GM12874 (cell line): ENCODE measurements around the gene CMTM3.

ENCODE experiments used
- CTCF ChIP-seq: IDR thresholded peaks from 2 replicates; pipeline ENCODE4 v1.5.1; 2011; ENCODE audit warnings: low read depth, mild to moderate bottlenecking, control low read depth, low read length, moderate library complexity; ENCODE audit not compliant: insufficient read depth

The CMTM3 gene

GRCh38 chr16:66605979-66606751 is 1.7 kb downstream of the CMTM3 start:
- no peak for TF ChIP-seq CTCF

- TF ChIP-seq CTCF, result peak; percentile 92
Observed at GRCh38 chr16:66608241-66609138, 4.0 kb downstream of the CMTM3 start.

- TF ChIP-seq CTCF, result no peak
Observed at GRCh38 chr16:66609139-66609510, 4.6 kb downstream of the CMTM3 start.

GRCh38 chr16:66610111-66610820 is 5.8 kb downstream of the CMTM3 start:
- TF ChIP-seq CTCF, result no peak

- TF ChIP-seq CTCF, result no peak
Observed at GRCh38 chr16:66612422-66612821, 7.9 kb downstream of the CMTM3 start.

GRCh38 chr16:66614161-66614802 is 9.8 kb downstream of the CMTM3 start:
- no peak for TF ChIP-seq CTCF
